GM12878 (cell line): ENCODE results near the gene SPATC1L. TPM values are rescaled to one million over a fixed set of nuclear protein-coding genes. Genes with fewer than 3 reads are reported as not detected.

Experiments
- BHLHE40 ChIP-seq, 2 experiments: fragments of 450-650 bp in 1 of 2; IDR thresholded peaks; 2 replicates each; pipeline ENCODE4 v1.6.1; 2011 to 2017; ENCODE audit warnings: low read depth in 2 of 2, borderline replicate concordance in 1 of 2, improper control_type of control experiment in 1 of 2, low read length in 1 of 2, mild to moderate bottlenecking in 1 of 2
- BRCA1 ChIP-seq: IDR thresholded peaks from 2 replicates; pipeline ENCODE4 v1.6.1; 2011; ENCODE audit warnings: low read depth, low read length, improper control_type of control experiment
- CREB1 ChIP-seq: IDR thresholded peaks from 2 replicates; pipeline ENCODE4 v1.6.1; 2012; ENCODE audit warnings: low read depth, mild to moderate bottlenecking, inconsistent platforms
- FOXM1 ChIP-seq: IDR thresholded peaks from 2 replicates; pipeline ENCODE4 v1.6.1; 2012; ENCODE audit warnings: low read depth, mild to moderate bottlenecking, inconsistent platforms, low read length, moderate library complexity
- GATAD2B ChIP-seq: fragments of 450-650 bp; conservative IDR thresholded peaks from 2 replicates; pipeline ENCODE4 v1.6.1; 2017; ENCODE audit warnings: low read depth, mild to moderate bottlenecking, moderate library complexity
- POLR2A ChIP-seq: IDR thresholded peaks from 2 replicates; pipeline ENCODE4 v1.6.1; 2011; ENCODE audit warnings: low read depth, mild to moderate bottlenecking, low read length
- RCOR1 ChIP-seq: conservative IDR thresholded peaks from 2 replicates; pipeline ENCODE4 v1.6.1; 2012; ENCODE audit warnings: low read depth, low read length, improper control_type of control experiment
- RUNX3 ChIP-seq: IDR thresholded peaks from 2 replicates; pipeline ENCODE4 v1.6.1; 2012; ENCODE audit warnings: low read length, inconsistent platforms
- SMARCA5 ChIP-seq: fragments of 450-650 bp; IDR thresholded peaks from 2 replicates; pipeline ENCODE4 v1.6.1; 2017; ENCODE audit warnings: mild to moderate bottlenecking
- SP1 ChIP-seq: IDR thresholded peaks from one replicate; pipeline ENCODE4 v1.6.1; 2011; ENCODE audit warnings: low read depth, low read length
- polyA plus RNA-seq, 11 experiments: library from polyadenylated mRNA; depleted of rRNA in 4 of 11; unstranded in 6 of 11; stranded (reverse) in 5 of 11; fragments of >200 nt; fragmentation: Nextera tagmentation in 4 of 11; fragmentation: Illumina TruSeq in 1 of 11; extraction: Ambion mirVana in 4 of 11; extraction: Trizol in 1 of 11; gene quantifications; 1 replicate in 1 of 11; 2 replicates in 10 of 11; pipeline versions ENCODE4 v1.2.1 to v1.2.3, GENCODE V29; 2011 to 2016; ENCODE audit warnings: inconsistent platforms in 2 of 11, missing spikeins in 2 of 11, low read depth in 1 of 11
- total RNA-seq, 4 experiments: library from RNA; depleted of rRNA in 3 of 4; stranded (reverse); fragments of >200 nt in 3 of 4; fragmentation: Illumina TruSeq in 1 of 4; extraction: Trizol in 1 of 4; gene quantifications; 2 replicates each; pipeline versions ENCODE4 v1.2.1 to v1.2.3, GENCODE V29; 2013 to 2021
- TF ChIP-seq, protein P1 (sequence below): fragments of 150-350 bp; IDR thresholded peaks from 2 replicates; pipeline ENCODE4 v1.6.1; 2016; ENCODE audit warnings: low read depth, low read length
- TF ChIP-seq, protein P2 (sequence below): IDR thresholded peaks from 2 replicates; pipeline ENCODE4 v1.6.1; 2012; ENCODE audit warnings: low read depth, low read length, improper control_type of control experiment
- TF ChIP-seq, protein P3 (sequence below): fragments of 450-650 bp; IDR thresholded peaks from 2 replicates; pipeline ENCODE4 v1.6.1; 2017; ENCODE audit warnings: antibody characterized with exemption, mild to moderate bottlenecking, moderate library complexity
- TF ChIP-seq, protein P4 (sequence below): fragments of 450-650 bp; IDR thresholded peaks from 2 replicates; pipeline ENCODE4 v1.6.1; 2016; ENCODE audit warnings: mild to moderate bottlenecking
- TF ChIP-seq, protein P5 (sequence below): fragments of 450-650 bp; IDR thresholded peaks from 2 replicates; pipeline ENCODE4 v1.6.1; 2016; ENCODE audit warnings: mild to moderate bottlenecking

The SPATC1L gene
- total and polyA plus RNA-seq, 10 of the 15 experiments (the other 5 are each of a cell fraction or from before 2014, with no cell fraction given): 1.4 to 16.0 (median 7.0) TPM; not detected in 2

DNA sequence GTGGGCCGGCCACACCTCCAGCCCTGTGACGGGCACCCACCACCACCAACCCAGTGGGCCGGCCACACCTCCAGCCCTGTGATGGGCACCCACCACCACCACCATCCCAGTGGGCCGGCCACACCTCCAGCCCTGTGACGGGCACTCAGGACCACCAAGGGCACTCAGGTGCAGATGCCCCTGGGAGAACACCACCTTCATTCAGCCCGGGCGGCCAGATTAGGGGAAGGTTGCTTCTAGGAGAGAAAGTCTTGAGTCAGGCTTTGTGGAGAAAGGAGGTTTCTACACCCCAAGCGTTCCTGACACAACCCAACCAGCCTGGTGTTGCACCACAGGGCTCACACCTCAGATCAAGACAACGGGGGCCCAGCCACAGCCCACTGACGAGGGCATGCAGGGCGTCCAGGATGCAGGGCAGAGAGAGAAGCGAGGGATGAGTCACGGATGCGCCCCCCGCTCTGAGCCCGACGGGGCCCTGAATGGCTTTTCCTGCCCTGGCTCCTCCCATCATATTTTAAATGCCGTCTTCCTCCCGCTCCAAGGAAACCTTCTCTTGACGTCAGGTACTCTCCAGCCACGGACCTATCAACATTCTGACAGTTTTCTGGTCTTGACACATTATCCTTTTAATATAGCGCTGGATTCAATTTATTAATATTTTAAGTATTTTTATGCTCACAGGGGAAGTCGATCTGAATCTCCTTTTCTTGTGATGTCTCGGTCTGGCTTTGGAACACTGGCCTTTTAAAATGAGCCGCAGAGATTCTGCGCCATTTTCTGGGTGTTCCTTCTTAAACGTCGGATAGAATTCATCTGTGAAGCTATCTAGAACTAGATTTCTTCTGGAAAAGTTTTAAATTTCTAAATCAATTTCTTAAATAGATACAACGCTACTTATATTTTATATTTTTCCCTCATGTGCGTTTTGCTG is 631 bp upstream of the SPATC1L start (continued):
- TF ChIP-seq, protein P1, sequence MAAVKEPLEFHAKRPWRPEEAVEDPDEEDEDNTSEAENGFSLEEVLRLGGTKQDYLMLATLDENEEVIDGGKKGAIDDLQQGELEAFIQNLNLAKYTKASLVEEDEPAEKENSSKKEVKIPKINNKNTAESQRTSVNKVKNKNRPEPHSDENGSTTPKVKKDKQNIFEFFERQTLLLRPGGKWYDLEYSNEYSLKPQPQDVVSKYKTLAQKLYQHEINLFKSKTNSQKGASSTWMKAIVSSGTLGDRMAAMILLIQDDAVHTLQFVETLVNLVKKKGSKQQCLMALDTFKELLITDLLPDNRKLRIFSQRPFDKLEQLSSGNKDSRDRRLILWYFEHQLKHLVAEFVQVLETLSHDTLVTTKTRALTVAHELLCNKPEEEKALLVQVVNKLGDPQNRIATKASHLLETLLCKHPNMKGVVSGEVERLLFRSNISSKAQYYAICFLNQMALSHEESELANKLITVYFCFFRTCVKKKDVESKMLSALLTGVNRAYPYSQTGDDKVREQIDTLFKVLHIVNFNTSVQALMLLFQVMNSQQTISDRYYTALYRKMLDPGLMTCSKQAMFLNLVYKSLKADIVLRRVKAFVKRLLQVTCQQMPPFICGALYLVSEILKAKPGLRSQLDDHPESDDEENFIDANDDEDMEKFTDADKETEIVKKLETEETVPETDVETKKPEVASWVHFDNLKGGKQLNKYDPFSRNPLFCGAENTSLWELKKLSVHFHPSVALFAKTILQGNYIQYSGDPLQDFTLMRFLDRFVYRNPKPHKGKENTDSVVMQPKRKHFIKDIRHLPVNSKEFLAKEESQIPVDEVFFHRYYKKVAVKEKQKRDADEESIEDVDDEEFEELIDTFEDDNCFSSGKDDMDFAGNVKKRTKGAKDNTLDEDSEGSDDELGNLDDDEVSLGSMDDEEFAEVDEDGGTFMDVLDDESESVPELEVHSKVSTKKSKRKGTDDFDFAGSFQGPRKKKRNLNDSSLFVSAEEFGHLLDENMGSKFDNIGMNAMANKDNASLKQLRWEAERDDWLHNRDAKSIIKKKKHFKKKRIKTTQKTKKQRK: peak; percentile 92; the same call in 1 of the 2 replicates
- TF ChIP-seq SMARCA5 (0 out of 2 replicates have a peak, but pooled peaks have one; percentile 43), GATAD2B (peak; percentile 34; the same call in 1 of the 2 replicates), BRCA1 (no peak), SP1 (peak; percentile 95), RCOR1 (no peak), CREB1 (peak; percentile 66), BHLHE40 (IDR thresholded peaks at IDR 0.05; ENCODE audit: borderline replicate concordance in 1 of 2, low read depth in 2 of 2, low read length in 1 of 2) (peak in 1 of 2 experiments; percentile 20; a peak in 1 of 4 replicates), POLR2A (peak; percentile 44; the same call in 1 of the 2 replicates), FOXM1 (no peak), RUNX3 (0 out of 2 replicates have a peak, but pooled peaks have one; percentile 3)
- TF ChIP-seq, protein P2, sequence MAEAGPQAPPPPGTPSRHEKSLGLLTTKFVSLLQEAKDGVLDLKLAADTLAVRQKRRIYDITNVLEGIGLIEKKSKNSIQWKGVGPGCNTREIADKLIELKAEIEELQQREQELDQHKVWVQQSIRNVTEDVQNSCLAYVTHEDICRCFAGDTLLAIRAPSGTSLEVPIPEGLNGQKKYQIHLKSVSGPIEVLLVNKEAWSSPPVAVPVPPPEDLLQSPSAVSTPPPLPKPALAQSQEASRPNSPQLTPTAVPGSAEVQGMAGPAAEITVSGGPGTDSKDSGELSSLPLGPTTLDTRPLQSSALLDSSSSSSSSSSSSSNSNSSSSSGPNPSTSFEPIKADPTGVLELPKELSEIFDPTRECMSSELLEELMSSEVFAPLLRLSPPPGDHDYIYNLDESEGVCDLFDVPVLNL: no peak
- TF ChIP-seq, protein P3, sequence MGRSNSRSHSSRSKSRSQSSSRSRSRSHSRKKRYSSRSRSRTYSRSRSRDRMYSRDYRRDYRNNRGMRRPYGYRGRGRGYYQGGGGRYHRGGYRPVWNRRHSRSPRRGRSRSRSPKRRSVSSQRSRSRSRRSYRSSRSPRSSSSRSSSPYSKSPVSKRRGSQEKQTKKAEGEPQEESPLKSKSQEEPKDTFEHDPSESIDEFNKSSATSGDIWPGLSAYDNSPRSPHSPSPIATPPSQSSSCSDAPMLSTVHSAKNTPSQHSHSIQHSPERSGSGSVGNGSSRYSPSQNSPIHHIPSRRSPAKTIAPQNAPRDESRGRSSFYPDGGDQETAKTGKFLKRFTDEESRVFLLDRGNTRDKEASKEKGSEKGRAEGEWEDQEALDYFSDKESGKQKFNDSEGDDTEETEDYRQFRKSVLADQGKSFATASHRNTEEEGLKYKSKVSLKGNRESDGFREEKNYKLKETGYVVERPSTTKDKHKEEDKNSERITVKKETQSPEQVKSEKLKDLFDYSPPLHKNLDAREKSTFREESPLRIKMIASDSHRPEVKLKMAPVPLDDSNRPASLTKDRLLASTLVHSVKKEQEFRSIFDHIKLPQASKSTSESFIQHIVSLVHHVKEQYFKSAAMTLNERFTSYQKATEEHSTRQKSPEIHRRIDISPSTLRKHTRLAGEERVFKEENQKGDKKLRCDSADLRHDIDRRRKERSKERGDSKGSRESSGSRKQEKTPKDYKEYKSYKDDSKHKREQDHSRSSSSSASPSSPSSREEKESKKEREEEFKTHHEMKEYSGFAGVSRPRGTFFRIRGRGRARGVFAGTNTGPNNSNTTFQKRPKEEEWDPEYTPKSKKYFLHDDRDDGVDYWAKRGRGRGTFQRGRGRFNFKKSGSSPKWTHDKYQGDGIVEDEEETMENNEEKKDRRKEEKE: no peak
- TF ChIP-seq, protein P4, sequence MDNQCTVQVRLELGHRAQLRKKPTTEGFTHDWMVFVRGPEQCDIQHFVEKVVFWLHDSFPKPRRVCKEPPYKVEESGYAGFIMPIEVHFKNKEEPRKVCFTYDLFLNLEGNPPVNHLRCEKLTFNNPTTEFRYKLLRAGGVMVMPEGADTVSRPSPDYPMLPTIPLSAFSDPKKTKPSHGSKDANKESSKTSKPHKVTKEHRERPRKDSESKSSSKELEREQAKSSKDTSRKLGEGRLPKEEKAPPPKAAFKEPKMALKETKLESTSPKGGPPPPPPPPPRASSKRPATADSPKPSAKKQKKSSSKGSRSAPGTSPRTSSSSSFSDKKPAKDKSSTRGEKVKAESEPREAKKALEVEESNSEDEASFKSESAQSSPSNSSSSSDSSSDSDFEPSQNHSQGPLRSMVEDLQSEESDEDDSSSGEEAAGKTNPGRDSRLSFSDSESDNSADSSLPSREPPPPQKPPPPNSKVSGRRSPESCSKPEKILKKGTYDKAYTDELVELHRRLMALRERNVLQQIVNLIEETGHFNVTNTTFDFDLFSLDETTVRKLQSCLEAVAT: 0 out of 2 replicates have a peak, but pooled peaks have one; percentile 17
- TF ChIP-seq, protein P5, sequence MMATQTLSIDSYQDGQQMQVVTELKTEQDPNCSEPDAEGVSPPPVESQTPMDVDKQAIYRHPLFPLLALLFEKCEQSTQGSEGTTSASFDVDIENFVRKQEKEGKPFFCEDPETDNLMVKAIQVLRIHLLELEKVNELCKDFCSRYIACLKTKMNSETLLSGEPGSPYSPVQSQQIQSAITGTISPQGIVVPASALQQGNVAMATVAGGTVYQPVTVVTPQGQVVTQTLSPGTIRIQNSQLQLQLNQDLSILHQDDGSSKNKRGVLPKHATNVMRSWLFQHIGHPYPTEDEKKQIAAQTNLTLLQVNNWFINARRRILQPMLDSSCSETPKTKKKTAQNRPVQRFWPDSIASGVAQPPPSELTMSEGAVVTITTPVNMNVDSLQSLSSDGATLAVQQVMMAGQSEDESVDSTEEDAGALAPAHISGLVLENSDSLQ: peak; percentile 95
